NAMALWA (cell line): ENCODE results near the gene SLC39A11.
"Not testable (repeated sequence)": the region's sequence is repeated elsewhere in the genome, so short reads cannot be mapped to it uniquely, and the experiment has no call there.

Source experiments
- DNase-seq: peaks from one replicate; pipeline ENCODE4 v3.0.0-alpha.2; 2015; ENCODE audit warnings: low spot score

The SLC39A11 gene

DNA sequence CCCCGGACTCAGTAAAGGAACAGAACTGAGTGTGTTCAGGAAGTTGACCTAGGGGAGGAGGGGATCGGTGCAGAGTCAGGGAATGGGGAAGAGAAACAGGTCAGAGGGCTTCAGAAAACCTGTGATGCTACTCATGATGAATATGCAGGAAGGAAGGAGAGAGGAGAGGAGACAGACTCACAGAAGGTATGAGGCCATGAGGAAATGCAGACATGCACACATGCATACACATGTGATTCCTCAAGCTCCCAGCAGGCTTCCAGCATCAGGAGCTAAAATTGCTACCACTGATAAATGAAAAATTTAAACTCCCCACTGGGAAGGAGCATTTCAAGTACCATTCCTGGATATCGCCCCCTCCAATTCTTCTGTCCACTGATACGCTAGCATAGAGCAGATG is 262.6 kb downstream of the SLC39A11 start:
- no peak for DNase-seq

DNA sequence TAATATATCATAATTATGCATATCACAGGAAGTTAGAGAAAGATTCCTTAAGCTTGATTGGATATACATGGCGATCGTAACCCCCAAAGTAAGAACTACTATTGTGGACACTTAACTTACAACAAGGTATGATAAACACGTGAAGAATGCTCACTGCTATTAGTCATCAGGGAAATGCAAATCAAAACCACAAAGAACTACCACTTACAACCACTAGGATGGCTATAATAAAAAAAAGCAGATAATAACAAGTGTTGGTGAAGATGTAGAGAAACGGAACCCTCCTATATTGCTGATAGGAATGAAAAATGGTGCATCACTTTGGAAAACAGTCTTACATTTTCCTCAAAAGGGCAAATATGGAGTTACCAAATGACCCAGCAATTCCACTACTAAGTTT is 265.9 kb downstream of the SLC39A11 start:
- peak; percentile 9 for DNase-seq

DNA sequence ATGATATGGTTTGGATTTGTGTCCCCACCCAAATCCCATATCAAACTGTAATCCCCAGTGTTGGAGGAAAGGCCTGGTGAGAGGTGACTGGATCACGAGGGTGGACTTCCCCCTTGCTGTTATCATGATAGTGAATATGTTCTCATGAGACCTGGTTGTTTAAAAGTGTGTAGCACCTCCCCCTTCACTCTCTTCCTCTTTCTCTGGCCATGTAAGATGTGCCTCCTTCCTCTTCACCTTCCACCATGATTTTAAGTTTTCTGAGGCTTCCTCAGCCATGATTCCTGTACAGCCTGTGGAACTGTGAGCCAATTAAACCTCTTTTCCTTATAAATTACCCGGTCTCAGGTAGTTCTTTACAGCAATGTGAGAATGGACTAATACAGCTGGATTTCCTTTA is 266.4 kb downstream of the SLC39A11 start:
- DNase-seq = not testable (repeated sequence)

DNA sequence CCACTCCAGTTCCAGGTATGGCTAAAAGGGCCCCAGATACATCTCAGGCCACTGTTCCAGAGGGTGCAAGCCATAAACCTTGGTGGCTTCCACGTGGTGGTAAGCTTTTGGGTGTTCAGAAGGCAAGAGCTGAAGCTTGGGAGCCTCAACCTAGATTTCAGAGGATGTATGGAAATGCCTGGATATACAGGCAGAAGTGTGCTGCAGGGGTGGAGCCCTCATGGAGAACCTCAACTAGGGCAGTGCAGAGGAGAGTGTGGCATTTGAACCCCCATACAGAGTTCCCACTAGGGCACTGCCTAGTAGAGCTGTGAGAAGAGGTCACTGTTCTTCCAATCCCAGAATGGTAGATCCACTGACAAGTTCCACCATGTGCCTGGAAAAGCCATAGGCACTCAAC is 267.3 kb downstream of the SLC39A11 start:
- no peak for DNase-seq

DNA sequence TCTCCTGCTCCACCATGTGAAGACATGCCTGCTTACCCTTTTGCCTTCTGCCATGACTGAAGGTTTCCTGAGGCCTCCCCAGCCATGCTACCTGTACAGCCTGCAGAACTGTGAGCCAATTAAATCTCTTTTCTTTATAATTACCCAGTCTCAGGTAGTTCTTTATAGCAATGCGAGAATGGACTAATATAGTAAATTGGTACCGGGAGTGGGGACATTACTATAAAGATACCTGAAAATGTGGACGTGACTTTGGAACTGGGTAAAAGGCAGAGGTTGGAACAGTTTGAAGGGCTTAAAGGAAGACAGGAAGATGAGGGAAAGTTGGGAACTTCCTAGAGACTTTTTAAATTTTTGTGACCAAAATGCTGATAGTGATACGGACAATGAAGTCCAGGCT is 268.2 kb downstream of the SLC39A11 start:
- not testable (repeated sequence) for DNase-seq

DNA sequence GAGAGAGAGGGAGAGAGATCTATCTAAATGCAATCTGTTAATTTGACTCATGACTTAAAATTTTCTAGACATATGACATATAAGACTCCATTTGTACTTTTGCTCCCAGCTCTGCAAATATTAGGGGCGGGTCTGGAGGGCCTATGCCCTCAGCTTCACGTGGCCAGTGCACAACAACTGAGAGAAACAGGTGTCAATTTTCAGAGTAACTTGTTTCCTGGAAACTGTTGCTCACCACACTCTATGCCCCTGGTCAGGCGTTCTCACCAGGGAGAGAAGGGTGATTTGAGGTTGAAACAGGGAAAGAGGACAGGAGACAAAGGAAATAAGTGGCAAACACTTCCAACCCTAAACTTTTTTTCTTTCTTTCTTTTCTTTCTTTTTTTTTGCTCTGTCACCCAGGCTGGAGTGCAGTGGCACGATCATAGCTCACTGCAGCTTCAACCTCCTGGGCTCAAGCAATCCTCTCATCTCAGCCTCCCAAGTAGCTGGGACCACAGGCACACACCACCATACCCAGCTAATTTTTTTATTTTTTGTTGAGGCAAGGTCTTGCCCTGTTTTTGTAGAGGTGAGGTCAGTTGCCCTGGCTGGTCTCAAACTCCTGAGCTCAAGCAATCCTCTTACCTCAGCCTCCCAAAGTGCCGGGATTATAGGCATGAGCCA is 270.0 kb downstream of the SLC39A11 start:
- DNase-seq = no peak

DNA sequence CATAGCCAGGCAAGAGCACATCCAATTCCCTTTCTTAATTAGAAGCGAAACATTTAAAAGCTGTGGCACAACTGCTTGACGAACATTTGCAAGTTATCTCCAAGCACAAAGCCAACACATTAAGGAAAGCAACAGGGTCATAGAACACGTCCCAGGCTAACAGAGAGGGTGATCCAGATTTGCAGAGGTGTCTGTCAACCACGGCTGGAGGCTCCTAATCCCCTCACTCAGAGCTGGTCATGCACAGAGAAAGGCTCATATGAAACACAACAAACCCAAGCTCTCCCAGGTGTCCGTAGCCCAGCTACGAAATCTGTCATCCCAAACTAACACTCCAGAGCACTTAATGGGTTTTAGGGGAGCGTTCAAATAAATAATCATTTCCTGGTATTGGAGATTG is 276.1 kb downstream of the SLC39A11 start:
- DNase-seq = no peak

DNA sequence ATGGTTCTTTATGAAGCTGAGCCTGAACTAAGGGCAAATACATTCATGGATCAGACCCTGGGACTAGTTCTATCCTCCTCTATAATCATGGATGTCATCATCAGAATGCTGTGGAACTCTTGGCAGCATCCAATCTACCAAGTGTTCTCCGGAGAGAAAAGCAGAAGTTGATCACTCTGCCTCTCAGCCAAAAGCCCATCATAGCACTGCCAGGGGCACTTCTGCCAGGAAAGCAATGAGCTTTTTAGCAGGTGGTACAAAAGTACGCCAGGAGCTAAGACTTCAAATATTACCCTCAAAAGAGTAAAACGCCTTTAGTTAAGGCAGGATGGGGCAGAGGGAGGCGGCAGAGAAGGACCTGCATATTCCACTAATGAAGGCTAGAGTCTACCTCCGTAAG is 279.0 kb downstream of the SLC39A11 start:
- DNase-seq = no peak

DNA sequence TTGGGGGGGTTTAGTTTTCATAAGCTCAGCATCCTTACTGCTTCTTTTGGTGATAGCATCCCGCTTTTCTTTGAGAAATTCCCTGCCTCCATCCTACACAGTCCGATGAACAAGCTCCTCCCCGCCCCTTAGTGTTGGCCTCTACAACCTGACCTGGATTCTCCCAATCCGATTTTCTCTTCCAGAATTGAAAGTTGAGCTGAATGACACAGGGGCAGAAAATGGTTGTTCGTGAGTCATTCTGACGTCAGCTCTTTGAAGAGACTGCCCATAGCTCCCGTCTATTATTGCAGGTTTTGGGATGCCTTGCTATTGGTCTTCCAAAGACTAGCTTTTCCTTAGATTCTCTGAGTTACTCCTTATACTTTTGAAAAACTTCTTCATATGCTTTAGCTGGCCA is 279.7 kb downstream of the SLC39A11 start:
- DNase-seq = no peak

DNA sequence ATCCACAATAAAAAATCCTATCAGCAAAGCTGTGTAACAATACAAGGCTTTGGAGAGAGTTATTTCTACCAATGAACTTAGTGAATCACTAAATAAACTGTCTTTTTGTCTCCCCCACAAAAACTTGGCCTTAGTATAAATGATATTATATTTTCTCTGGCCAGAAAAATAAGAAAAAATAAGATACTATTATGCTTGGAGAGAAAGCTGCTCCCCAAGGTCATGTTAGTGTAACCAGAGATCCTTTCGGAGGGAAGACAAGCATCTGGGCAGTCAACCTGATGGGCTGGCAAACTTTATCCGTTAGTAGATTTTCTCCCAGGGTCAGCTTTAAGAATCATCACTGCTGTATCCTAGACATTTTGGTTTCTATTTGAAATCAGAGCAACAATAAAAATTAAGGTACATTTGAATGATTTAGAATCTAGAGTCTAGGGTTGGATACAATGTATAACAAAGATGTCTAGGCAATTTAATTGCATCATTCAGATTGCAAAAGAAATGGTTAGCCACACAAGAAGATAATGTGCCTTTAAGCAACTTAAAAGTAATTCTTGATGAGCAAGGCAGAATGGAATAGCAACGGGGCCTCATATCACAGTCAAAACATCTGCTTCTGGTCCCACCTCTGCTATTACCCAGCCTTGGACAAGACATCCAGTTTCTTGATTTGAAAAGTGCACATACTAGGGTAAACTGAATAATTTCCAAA is 280.4 kb downstream of the SLC39A11 start:
- no peak for DNase-seq

DNA sequence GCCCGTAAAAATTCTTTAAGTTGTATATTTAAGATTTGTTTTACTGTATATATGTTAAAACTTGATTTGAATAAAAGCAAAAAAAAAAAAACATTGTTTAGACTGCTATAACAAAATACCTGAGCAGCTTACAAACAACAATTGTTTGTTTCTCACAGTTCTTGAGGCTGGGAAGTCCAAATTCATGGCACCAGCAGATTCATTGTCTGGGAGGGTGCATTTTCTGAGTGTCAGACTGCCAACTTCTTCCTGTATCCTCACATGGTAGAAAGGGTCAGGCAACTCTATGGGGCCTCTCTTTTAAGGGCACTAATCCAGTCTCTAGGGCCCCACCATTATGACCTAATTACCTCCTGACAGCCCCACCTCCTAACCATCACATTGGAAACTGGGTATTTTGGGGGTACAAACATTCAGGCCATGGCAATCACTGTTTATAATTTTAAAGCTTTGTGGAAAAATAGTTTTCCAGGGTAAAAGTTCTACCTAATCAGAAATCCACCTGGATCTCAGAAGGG is 281.4 kb downstream of the SLC39A11 start:
- DNase-seq = no peak

DNA sequence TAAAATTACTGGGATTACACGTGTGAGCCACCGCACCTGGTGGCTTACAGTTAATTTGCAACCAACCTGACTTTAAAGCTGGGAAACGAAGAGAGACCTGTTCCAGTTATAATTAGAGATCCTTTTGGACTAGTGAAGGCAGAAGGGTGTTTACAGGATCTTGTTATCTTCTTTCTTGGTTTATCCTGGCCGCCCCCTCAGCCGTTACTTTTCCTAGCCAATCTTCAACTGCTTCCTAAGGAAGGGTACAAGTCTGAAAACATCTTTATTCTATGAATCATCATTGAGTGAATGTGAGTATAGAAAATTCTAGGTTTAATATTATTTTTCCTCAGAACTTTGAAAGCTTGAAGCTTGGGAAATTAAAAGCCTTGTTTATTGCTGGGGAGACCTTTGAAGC is 286.5 kb downstream of the SLC39A11 start:
- no peak for DNase-seq

DNA sequence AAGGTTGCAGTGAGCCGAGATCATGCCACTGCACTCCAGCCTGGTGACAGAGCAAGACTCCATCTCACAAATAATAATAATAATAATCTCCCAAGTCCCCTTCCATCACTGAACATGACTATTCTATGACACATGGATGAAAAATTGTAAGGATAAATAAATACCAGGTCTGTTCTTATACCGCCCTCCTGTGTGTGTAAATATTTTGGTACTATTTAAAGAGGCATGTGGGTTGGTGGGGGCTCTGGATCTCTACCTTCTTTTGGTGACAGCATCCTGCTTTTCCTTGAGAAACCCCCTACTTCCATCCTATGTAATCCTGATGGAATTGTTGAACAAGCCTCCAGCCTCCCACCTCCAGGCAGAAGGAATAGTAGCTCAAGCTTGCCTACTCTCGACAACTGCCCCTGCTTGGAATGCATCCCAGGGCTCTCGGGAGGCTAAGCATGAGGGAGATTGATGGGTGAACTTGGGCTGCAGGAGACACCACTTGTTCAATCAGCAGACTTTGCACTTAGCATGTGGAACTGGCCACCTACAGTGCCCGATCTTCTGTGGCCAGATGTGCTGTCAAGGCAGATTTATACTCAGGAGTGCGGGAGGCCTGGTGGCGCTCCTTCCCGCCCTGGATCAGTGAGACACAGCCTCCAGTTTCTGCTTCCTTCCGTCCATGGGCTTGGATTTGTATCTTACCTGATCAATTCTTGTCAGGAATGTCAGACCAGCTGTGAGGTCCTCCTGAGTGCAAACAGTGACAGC is 287.4 kb downstream of the SLC39A11 start:
- no peak for DNase-seq

DNA sequence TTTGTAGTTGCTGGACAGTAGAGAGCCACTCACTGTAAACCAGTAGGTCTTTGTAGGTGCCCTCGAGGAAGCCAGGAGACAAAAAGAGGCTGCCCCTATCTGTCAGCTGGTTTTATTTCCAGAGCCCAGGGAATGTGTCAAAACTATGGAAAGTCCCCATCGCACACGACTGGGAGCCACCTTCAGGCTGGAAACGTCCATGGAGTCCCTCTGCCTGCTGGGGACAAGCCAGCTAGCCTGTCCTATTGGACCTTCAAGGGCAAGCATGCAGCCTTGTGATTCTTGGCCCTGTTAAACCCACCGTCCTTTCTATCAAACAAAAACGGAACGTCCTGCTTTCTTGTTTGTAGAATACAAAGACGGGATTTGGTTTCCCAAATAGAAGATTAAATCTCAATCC is 289.8 kb downstream of the SLC39A11 start:
- no peak for DNase-seq

DNA sequence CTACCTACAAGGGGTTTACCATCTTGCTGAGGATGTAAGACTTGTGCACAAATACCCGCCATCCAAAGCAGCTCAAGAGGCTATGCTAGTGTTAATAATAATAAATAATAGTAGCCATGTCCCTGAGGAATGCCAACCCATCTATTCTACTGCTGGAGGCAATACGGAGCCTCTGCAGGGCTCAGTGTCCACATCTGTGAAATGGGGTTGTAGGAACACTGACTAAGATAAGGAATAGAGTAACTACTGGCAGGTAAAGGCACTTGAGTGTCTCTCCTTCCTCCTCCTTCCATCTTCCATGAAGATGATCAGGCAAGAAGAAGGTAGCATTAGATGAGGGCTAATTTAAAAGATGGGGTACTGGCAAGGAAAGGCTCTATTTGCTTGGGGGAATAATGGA is 295.3 kb downstream of the SLC39A11 start:
- no peak for DNase-seq

DNA sequence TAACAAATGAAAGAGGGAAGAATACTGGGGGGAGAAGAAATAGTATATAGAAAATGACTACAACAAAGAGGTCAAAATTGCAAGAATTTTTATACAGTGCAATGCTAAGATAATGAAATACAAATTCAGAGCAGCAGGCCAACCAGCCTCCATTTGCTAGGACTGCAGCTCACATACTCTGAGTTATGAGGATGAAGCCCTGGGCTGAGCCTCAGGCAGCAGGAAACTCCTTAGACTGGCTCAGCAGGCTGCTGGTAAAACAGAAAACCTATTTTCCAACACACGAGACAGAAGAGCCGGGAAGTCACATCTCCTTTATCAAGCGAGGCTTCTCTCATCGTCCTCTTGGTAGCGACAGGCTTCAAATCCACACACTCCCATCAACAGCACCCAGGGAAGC is 296.5 kb downstream of the SLC39A11 start:
- no peak for DNase-seq

DNA sequence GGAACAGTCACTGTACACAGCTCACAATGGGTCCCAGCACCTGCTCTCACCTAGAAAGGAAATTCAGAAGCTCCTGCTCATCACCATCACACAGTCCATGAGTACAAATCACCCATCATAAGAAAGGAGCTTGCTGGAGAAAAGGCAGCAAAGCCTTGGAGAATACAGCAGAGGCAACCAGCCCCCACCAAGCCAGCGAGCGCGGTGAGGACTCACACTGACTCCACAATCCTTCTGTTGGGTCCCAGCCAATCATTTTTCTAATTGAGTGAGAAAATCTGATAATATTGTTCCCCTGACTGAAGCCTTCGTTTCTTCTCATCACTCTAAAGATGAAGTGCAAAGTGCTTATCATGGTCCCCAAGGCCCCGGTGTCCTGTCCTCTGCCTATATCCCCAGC is 298.3 kb downstream of the SLC39A11 start:
- no peak for DNase-seq

DNA sequence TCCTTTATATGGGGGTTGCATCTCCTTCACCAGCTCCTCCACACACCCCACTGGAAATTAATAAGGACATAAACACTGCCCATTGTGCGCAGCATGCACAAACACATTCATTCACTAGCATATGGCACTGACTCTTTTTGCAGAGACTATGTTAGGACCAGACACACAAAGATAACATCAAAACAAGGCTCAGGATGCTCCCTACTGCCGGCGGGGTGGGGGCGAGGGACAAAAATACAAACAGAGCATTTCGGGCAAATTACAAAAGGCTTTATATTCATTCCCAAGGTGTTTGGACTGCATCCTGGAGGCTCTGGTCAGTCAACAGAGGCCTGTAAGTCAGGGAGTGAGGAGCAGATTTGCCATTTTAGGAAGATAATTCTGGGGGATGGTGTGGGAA is 299.7 kb downstream of the SLC39A11 start:
- no peak for DNase-seq

DNA sequence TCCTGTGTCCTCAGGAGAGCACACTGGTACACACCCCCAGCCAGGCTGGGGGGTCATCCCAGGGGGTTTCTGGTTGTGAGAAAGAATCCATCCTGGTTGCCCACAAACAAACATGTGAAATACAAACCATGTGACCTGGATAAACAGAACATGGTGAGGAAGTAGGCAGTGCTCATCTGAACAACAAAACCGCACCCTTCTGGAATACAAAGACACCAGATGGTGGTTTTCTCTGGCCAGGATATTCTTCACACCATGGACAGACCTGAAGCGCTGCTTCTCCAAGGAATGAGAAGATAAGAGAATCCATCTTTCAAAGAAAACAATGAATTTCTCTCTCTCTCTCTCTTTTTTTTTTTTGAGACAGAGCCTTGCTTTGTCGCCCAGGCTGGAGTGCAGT is 302.3 kb downstream of the SLC39A11 start:
- no peak for DNase-seq

DNA sequence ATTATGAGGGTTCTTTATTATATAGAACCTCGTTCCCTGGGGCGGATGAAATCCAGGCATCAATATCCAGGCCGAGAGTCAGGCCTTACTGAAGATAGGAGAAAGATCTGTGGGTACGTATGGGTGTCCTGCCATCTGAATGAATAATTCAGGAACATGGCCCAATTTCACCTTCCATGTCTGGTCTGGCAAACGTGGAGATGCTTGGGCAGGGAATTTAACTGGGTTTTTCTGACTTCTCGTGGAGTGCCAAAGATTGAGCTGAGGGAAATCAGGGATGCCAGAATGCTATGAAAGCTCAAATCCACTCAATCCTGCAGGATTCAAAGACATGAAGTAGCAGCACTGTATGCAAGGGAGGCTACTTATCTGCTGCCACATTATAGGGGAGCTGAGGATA is 302.8 kb downstream of the SLC39A11 start:
- no peak for DNase-seq

DNA sequence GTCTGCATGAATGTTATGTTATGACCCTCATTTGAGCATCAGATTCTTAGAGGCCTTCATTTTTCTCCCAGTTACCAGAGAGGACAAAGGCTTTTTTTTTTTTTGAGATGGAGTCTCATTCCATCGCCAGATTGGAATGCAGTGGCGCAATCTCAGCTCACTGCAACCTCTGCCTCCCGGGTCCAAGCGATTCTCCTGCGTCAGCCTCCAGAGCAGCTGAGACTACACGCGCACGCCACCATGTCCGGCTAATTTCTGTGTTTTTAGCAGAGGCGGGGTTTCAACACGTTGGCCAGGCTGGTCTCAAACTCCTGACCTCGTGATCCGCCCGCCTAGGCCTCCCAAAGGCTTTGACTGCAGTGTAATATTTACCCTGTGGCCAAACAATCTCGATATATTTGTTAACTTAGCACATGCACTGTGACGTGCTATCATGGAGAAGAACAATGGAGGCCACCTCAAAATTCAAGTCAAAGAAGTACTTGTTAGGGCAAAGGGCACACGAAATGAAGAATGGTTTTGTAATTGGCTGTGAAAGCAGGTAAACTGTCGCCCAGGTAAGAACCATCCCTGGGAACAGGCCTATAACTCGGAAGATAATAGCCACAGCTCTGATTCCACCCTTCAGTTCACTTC is 303.4 kb downstream of the SLC39A11 start:
- no peak for DNase-seq

DNA sequence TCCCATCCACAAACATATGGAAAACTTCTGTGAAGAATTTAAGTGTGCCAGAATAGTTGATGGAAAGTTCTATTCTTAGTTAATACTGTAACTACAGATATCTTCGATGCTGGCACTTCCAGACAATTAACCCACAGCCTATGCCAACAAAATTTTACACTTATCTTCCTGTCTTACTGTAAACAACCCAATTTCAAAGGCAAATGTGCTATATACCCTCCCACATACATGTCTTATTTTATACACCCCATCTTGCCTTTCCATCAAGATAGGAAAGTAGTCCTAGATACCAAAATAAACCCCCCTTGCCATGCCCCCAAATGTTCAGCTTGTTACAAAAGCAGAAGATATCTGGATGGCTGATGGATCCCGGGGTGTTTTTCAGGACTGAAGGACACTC is 306.3 kb downstream of the SLC39A11 start:
- no peak for DNase-seq
